Kidney (tissue), 14 donors: ENCODE measurements around the gene ENPP6. TPM values are rescaled to one million over a fixed set of nuclear protein-coding genes. Genes with fewer than 3 reads are reported as not detected.

ENCODE experiments used
- DNase-seq, 5 donors: peaks; one replicate each; pipeline ENCODE4 v3.0.0-alpha.2; 2013 to 2020
- FAIRE-seq: peaks from 2 replicates; lab custom pipeline; 2012; peaks lifted over from hg19 to GRCh38; lab: Jason Lieb, UNC
- H3K27ac ChIP-seq, 2 donors: one replicate each; pipeline ENCODE4 v1.7.0; 2013; ENCODE audit warnings: low read depth in 2 of 2, low read length in 2 of 2, inconsistent platforms in 1 of 2
- H3K27me3 ChIP-seq: one replicate; pipeline ENCODE4 v1.7.1; 2013; ENCODE audit warnings: low read length, inconsistent platforms; ENCODE audit not compliant: control insufficient read depth, insufficient read depth
- H3K36me3 ChIP-seq, 3 donors: one replicate each; pipeline versions ENCODE4 v1.7.0 to v1.7.1; 2013; ENCODE audit warnings: low read length in 3 of 3, control low read depth in 1 of 3, inconsistent platforms in 1 of 3; ENCODE audit not compliant: insufficient read depth in 3 of 3, control insufficient read depth in 2 of 3
- H3K4me1 ChIP-seq, 3 donors: one replicate each; pipeline versions ENCODE4 v1.7.0 to v1.7.1; 2013; ENCODE audit warnings: low read length in 3 of 3, inconsistent platforms in 1 of 3, low read depth in 1 of 3; ENCODE audit not compliant: control insufficient read depth in 2 of 3, insufficient read depth in 2 of 3
- H3K4me3 ChIP-seq, 3 donors: one replicate each; pipeline versions ENCODE4 v1.7.0 to v1.8.1; 2013; ENCODE audit warnings: low read length in 3 of 3, control low read depth in 1 of 3, inconsistent platforms in 1 of 3
- H3K9ac ChIP-seq, 3 donors: one replicate each; pipeline versions ENCODE4 v1.7.0 to v1.7.1; 2013; ENCODE audit warnings: low read length in 3 of 3, control low read depth in 1 of 3, inconsistent platforms in 1 of 3
- H3K9me3 ChIP-seq, 3 donors: one replicate each; pipeline versions ENCODE4 v1.7.0 to v1.7.1; 2013; ENCODE audit warnings: low read length in 3 of 3, control low read depth in 1 of 3, inconsistent platforms in 1 of 3; ENCODE audit not compliant: control insufficient read depth in 2 of 3, insufficient read depth in 1 of 3
- intact Hi-C: fragments of 100-400 bp; cut with DNase I; formaldehyde crosslinking; loops from one replicate; pipeline ENCODE4 v1.11.1; 2022
- polyA plus RNA-seq: library from polyadenylated mRNA; stranded (reverse); fragments of 350-450 nt; fragmentation: Illumina TruSeq; extraction: RNeasy Lipid Tissue Mini Kit (QIAGEN cat#74804); gene quantifications from one replicate; pipeline ENCODE4 v1.2.3, GENCODE V29; 2014; ENCODE audit warnings: low read depth, low replicate concordance; ENCODE audit not compliant: insufficient read depth
- total RNA-seq: library from RNA; stranded (reverse); fragmentation: NEBNext Ultra II Directional; extraction: Animal tissue kit (Norgen Biotek cat#: 25700); gene quantifications from one replicate; pipeline ENCODE4 v1.2.1, GENCODE V29; 2021
- TF ChIP-seq, protein P1 (sequence below): IDR thresholded peaks from 3 replicates; pipeline ENCODE4 v1.5.1; 2012; ENCODE audit warnings: mild to moderate bottlenecking, moderate library complexity, borderline replicate concordance; ENCODE audit not compliant: insufficient read depth; ENCODE audit errors: extremely low read depth
- donor health status: control.
- donor health status: control.
- donor health status: control.
- donor health status: control.
- donor health status: control.
- donor health status: DM: yes; HTN: yes; CAD: no.
- donor health status: Normal renal cell carcinoma (clear cell type).

ENPP6 gene
- total and polyA plus RNA-seq, 2 donors from 2014 or later: 0.91 to 7.2 TPM

DNA sequence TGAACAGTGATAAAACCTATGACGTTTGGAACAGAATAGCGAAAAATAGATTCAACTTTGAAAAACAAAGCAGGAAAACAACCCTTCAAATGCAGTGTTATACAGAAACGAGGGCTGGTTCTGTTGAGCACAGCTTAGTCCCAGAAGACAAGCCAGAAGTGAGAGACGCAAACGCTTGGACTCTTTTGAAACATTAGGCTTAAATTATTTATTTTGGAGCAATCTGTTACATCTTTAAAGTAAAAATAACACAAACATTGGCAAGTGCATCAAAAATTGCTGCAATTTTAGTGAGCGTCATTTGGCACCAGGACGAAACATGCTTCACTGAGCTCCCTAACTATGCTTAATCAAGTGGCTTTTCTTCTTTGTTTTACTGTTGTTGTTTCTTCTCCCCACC is 63.5 kb downstream of the ENPP6 start:
- no peaks in the 10 kb centered on the region for H3K9me3 ChIP-seq
- TF ChIP-seq, protein P1, sequence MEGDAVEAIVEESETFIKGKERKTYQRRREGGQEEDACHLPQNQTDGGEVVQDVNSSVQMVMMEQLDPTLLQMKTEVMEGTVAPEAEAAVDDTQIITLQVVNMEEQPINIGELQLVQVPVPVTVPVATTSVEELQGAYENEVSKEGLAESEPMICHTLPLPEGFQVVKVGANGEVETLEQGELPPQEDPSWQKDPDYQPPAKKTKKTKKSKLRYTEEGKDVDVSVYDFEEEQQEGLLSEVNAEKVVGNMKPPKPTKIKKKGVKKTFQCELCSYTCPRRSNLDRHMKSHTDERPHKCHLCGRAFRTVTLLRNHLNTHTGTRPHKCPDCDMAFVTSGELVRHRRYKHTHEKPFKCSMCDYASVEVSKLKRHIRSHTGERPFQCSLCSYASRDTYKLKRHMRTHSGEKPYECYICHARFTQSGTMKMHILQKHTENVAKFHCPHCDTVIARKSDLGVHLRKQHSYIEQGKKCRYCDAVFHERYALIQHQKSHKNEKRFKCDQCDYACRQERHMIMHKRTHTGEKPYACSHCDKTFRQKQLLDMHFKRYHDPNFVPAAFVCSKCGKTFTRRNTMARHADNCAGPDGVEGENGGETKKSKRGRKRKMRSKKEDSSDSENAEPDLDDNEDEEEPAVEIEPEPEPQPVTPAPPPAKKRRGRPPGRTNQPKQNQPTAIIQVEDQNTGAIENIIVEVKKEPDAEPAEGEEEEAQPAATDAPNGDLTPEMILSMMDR: no peak
- H3K4me3 ChIP-seq: no peak overlapping the region
- H3K9ac ChIP-seq: no peak overlapping the region
- no peak overlapping the region for H3K27ac ChIP-seq
- intact Hi-C loops: no loop called here
- no peaks in the 10 kb centered on the region for H3K27me3 ChIP-seq
- DNase-seq (no peak), FAIRE-seq (no peak)
- no peaks in the 10 kb centered on the region for H3K36me3 ChIP-seq
- H3K4me1 ChIP-seq: no peaks in the 10 kb centered on the region

DNA sequence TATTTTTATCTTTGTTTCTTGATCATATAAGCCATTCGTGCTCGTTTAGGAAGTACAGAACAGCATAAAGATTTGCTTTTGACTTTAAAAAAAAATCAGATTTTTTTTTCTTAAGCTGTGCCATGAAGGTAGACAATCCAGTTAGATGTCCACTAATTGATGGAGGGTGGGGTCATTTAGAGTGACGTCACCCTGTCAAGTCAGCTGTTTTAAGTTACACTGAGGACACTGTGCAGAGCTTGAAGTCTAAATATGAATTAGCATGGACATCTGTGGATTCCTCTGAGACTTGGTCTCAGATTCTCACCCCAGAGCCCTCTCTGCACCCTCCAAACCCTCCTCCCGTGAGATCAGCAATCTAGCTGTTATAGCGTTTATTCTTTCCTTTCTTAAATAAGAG is 63.9 kb downstream of the ENPP6 start:
- Histone ChIP-seq H3K27me3 (no peaks in the 10 kb centered on the region), H3K36me3 (no peaks in the 10 kb centered on the region), H3K9me3 (no peaks in the 10 kb centered on the region), H3K4me1 (no peaks in the 10 kb centered on the region), H3K9ac (no peak overlapping the region), H3K4me3 (no peak overlapping the region), H3K27ac (no peak overlapping the region)
- FAIRE-seq (no peak), DNase-seq (no peak)
- intact Hi-C loops: no loop called here
- TF ChIP-seq, protein P1: no peak

DNA sequence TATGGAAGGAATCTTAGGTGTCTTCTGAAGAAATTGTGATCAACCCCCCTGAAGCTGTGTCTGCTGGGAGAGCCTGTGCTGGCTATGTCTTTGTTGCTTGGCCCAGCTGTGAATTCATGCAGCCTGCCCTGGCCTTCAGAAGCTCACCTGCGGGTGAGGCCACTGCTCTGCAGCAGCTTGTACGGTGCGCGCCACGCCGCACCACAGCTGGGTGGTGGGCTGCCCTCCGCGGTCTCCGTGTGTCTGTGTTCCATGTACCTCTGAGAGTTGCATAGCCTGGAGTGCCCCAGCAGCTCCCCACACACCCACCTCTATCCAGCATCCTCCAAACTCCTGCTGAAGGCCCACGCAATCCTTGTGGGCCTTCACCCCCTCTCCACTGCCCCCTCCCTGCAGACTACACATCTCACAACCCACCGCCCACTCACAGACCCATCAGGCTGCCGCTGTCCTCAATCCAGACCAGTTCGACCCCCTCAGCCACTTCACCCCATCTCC is 65.6 kb downstream of the ENPP6 start:
- Histone ChIP-seq H3K4me3 (no peak overlapping the region), H3K4me1 (no peaks in the 10 kb centered on the region), H3K27me3 (no peaks in the 10 kb centered on the region), H3K27ac (no peak overlapping the region), H3K36me3 (no peaks in the 10 kb centered on the region), H3K9me3 (no peaks in the 10 kb centered on the region), H3K9ac (no peak overlapping the region)
- intact Hi-C loops: no loop called here
- DNase-seq (no peak), FAIRE-seq (no peak)
- TF ChIP-seq, protein P1: no peak
